NB4 (cell line): Measurements from ENCODE around the gene ITIH4.

ENCODE experiments used
- MYC ChIP-seq: IDR thresholded peaks from 2 replicates; pipeline ENCODE4 v1.6.1; 2011; ENCODE audit warnings: low read depth, low read length
- POLR2A ChIP-seq: IDR thresholded peaks from 2 replicates; pipeline ENCODE4 v1.6.1; 2011; ENCODE audit warnings: mild to moderate bottlenecking; ENCODE audit not compliant: insufficient read length; ENCODE audit errors: extremely low read depth
- TF ChIP-seq, protein P1 (sequence below): IDR thresholded peaks from one replicate; pipeline ENCODE4 v1.5.1; 2012; ENCODE audit warnings: low read depth, low read length
- TF ChIP-seq, protein P2 (sequence below): IDR thresholded peaks from 2 replicates; pipeline ENCODE4 v1.6.1; 2011; ENCODE audit warnings: low read depth, low read length

DNA sequence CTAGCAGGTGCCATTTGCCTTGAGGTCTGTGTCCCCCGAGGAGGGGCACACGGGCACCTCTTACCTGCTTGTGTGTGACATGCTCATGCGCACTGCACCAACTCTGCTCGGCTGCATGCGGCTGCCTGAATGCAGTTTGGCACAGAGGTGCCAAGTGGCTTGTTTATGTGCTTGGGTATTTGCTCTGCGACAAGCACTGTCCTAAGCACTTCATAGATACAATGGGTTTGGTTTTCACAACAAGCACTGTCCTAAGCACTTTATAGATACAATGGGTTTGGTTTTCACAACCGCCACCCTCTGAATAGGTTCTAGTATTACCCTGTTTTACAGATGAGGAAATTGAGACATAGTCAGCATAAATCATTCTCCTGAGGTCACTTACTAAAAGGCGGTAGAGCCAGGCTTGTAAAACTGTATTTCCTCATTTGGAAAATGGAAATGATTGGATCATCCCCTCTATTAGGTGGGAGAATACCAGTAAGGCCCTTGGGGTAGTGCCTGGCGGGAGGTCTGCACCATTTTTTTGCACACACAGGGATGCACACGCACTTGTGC lies 487 bp downstream of the ITIH4 start:
- TF ChIP-seq, protein P1, sequence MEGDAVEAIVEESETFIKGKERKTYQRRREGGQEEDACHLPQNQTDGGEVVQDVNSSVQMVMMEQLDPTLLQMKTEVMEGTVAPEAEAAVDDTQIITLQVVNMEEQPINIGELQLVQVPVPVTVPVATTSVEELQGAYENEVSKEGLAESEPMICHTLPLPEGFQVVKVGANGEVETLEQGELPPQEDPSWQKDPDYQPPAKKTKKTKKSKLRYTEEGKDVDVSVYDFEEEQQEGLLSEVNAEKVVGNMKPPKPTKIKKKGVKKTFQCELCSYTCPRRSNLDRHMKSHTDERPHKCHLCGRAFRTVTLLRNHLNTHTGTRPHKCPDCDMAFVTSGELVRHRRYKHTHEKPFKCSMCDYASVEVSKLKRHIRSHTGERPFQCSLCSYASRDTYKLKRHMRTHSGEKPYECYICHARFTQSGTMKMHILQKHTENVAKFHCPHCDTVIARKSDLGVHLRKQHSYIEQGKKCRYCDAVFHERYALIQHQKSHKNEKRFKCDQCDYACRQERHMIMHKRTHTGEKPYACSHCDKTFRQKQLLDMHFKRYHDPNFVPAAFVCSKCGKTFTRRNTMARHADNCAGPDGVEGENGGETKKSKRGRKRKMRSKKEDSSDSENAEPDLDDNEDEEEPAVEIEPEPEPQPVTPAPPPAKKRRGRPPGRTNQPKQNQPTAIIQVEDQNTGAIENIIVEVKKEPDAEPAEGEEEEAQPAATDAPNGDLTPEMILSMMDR: no peak
- TF ChIP-seq, protein P2, sequence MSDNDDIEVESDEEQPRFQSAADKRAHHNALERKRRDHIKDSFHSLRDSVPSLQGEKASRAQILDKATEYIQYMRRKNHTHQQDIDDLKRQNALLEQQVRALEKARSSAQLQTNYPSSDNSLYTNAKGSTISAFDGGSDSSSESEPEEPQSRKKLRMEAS: no peak
- TF ChIP-seq POLR2A: no peak
- no peak for TF ChIP-seq MYC
